Endodermal cell (in vitro differentiated cells): ENCODE data around the gene LRRC7. TPM values are rescaled to one million over a fixed set of nuclear protein-coding genes. Genes with fewer than 3 reads are reported as not detected.

Experiments used
- DNase-seq: peaks from one replicate; pipeline ENCODE4 v3.0.0-alpha.2; 2017
- H3K27ac ChIP-seq: 2 replicates; pipeline ENCODE4 v1.5.1; 2013; ENCODE audit warnings: mild to moderate bottlenecking, low read depth, low read length, moderate library complexity
- H3K27me3 ChIP-seq: 2 replicates; pipeline ENCODE4 v1.6.1; 2013; ENCODE audit warnings: mild to moderate bottlenecking, low read length, moderate library complexity; ENCODE audit not compliant: insufficient read depth, control insufficient read depth, poor library complexity, severe bottlenecking
- H3K36me3 ChIP-seq: 2 replicates; pipeline ENCODE4 v1.7.0; 2013; ENCODE audit warnings: mild to moderate bottlenecking, low read length, moderate library complexity; ENCODE audit not compliant: control insufficient read depth, insufficient read depth
- H3K4me1 ChIP-seq: one replicate; pipeline ENCODE4 v1.7.0; 2013; ENCODE audit warnings: low read length; ENCODE audit not compliant: control insufficient read depth, insufficient read depth
- H3K4me3 ChIP-seq: 2 replicates; pipeline ENCODE4 v1.5.1; 2013; ENCODE audit warnings: mild to moderate bottlenecking, low read length, moderate library complexity
- H3K9ac ChIP-seq: 2 replicates; pipeline ENCODE4 v1.6.1; 2013; ENCODE audit warnings: mild to moderate bottlenecking, low read length, moderate library complexity; ENCODE audit not compliant: poor library complexity, severe bottlenecking; ENCODE audit errors: extremely low read depth
- H3K9me3 ChIP-seq: 2 replicates; pipeline ENCODE4 v1.6.1; 2013; ENCODE audit warnings: mild to moderate bottlenecking, low read length, moderate library complexity; ENCODE audit not compliant: control insufficient read depth
- H3K27ac Mint-ChIP-seq: 2 replicates; pipeline ENCODE4 v1.8.0; 2020; ENCODE audit warnings: mixed read lengths
- H3K27me3 Mint-ChIP-seq: 2 replicates; pipeline ENCODE4 v1.8.0; 2021; ENCODE audit warnings: mild to moderate bottlenecking, mixed read lengths; ENCODE audit not compliant: insufficient read depth
- H3K36me3 Mint-ChIP-seq: 2 replicates; pipeline ENCODE4 v1.8.0; 2020; ENCODE audit warnings: low read depth, mixed read lengths
- H3K4me1 Mint-ChIP-seq: 2 replicates; pipeline ENCODE4 v1.8.0; 2020; ENCODE audit warnings: mixed read lengths
- H3K4me3 Mint-ChIP-seq: 2 replicates; pipeline ENCODE4 v1.8.0; 2020; ENCODE audit warnings: mild to moderate bottlenecking, moderate library complexity, mixed read lengths
- H3K9me3 Mint-ChIP-seq: 2 replicates; pipeline ENCODE4 v1.8.0; 2020; ENCODE audit warnings: mild to moderate bottlenecking, mixed read lengths
- WGBS, 2 experiments: methylation state at CpG; one replicate each; pipeline versions ENCODE4 v1.1.5 to v1.1.7; 2013; ENCODE audit warnings: missing lambda C conversion rate in 2 of 2, mixed read lengths in 1 of 2; ENCODE audit not compliant: insufficient coverage in 1 of 2, insufficient read length in 1 of 2; 5-methylcytosine and 5-hydroxymethylcytosine counted together
- total RNA-seq, 2 donors: library from RNA; stranded (reverse); fragmentation: NEBNext Ultra II Directional in 1 of 2; extraction: Animal tissue kit (Norgen Biotek cat#: 25700) in 1 of 2; gene quantifications; 2 replicates in 1 of 2; 3 replicates in 1 of 2; pipeline ENCODE4 v1.2.1, GENCODE V29; 2021
- TF ChIP-seq, protein P1 (sequence below): fragments of 200-600 bp; sonication (generic); conservative IDR thresholded peaks from 2 replicates; pipeline ENCODE4 v1.5.0; 2021; ENCODE audit warnings: antibody characterized with exemption, mild to moderate bottlenecking

LRRC7 gene
- total RNA-seq, 2 donors from 2014 or later = 1.4 to 2.2 TPM

- Mint-ChIP-seq H3K27ac (no peak overlapping the region), H3K4me1 (no peaks in the 10 kb centered on the region), H3K36me3 (no peaks in the 10 kb centered on the region), H3K4me3 (no peak overlapping the region), H3K27me3 (peaks cover 2% of the 10 kb centered on the region), H3K9me3 (no peaks in the 10 kb centered on the region)
- TF ChIP-seq, protein P1, sequence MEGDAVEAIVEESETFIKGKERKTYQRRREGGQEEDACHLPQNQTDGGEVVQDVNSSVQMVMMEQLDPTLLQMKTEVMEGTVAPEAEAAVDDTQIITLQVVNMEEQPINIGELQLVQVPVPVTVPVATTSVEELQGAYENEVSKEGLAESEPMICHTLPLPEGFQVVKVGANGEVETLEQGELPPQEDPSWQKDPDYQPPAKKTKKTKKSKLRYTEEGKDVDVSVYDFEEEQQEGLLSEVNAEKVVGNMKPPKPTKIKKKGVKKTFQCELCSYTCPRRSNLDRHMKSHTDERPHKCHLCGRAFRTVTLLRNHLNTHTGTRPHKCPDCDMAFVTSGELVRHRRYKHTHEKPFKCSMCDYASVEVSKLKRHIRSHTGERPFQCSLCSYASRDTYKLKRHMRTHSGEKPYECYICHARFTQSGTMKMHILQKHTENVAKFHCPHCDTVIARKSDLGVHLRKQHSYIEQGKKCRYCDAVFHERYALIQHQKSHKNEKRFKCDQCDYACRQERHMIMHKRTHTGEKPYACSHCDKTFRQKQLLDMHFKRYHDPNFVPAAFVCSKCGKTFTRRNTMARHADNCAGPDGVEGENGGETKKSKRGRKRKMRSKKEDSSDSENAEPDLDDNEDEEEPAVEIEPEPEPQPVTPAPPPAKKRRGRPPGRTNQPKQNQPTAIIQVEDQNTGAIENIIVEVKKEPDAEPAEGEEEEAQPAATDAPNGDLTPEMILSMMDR = no peak
- no peak overlapping the region for H3K27ac ChIP-seq
- H3K4me3 ChIP-seq = no peak overlapping the region
- no peak for DNase-seq
- H3K36me3 ChIP-seq = no peaks in the 10 kb centered on the region
- no peaks in the 10 kb centered on the region for H3K9me3 ChIP-seq
- WGBS, 2 experiments = 81% methylated on average over 1 of the region's 1 CpG; no CpG with 5 or more reads in 1 of the 2 experiments
- H3K27me3 ChIP-seq = no peaks in the 10 kb centered on the region
- H3K4me1 ChIP-seq = no peaks in the 10 kb centered on the region
- H3K9ac ChIP-seq = no peak overlapping the region
These were observed 208.8 kb downstream of the LRRC7 start for GRCh38 chr1:69776555-69776954.

GRCh38 chr1:69777423-69777822 lies 209.7 kb downstream of the LRRC7 start:
- peaks cover 2% of the 10 kb centered on the region for H3K27me3 Mint-ChIP-seq

GRCh38 chr1:69777971-69778370 lies 210.2 kb downstream of the LRRC7 start:
- no peaks in the 10 kb centered on the region for H3K36me3 ChIP-seq
- DNase-seq = no peak
- no peaks in the 10 kb centered on the region for H3K9me3 ChIP-seq
- Mint-ChIP-seq H3K4me1 (no peaks in the 10 kb centered on the region), H3K9me3 (no peaks in the 10 kb centered on the region), H3K36me3 (no peaks in the 10 kb centered on the region), H3K27ac (no peak overlapping the region), H3K27me3 (peaks cover 2% of the 10 kb centered on the region), H3K4me3 (no peak overlapping the region)
- H3K4me1 ChIP-seq = no peaks in the 10 kb centered on the region
- H3K9ac ChIP-seq = no peak overlapping the region
- no peaks in the 10 kb centered on the region for H3K27me3 ChIP-seq
- TF ChIP-seq, protein P1 = no peak
- no peak overlapping the region for H3K27ac ChIP-seq
- H3K4me3 ChIP-seq = no peak overlapping the region

More at GRCh38 chr1:69777423-69777822, 209.7 kb downstream of the LRRC7 start:
- H3K36me3 Mint-ChIP-seq = no peaks in the 10 kb centered on the region
- no peaks in the 10 kb centered on the region for H3K36me3 ChIP-seq
- WGBS, 2 experiments = 95 to 100% methylated on average over 1 of the region's 1 CpG
- DNase-seq = no peak
- H3K4me3 Mint-ChIP-seq = no peak overlapping the region
- no peaks in the 10 kb centered on the region for H3K9me3 Mint-ChIP-seq
- no peak overlapping the region for H3K27ac ChIP-seq
- no peak overlapping the region for H3K9ac ChIP-seq
- no peaks in the 10 kb centered on the region for H3K4me1 Mint-ChIP-seq
- H3K4me3 ChIP-seq = no peak overlapping the region
- no peak overlapping the region for H3K27ac Mint-ChIP-seq
- no peaks in the 10 kb centered on the region for H3K4me1 ChIP-seq
- no peaks in the 10 kb centered on the region for H3K27me3 ChIP-seq
- H3K9me3 ChIP-seq = no peaks in the 10 kb centered on the region
- TF ChIP-seq, protein P1 = no peak
